Heart left ventricle (tissue), 16 donors: ENCODE data around the gene ATP1A4. TPM values are rescaled to one million over a fixed set of nuclear protein-coding genes. Genes with fewer than 3 reads are reported as not detected.

Experiments used
- ATAC-seq, 4 donors: fragments of 200-7000 bp; cut with Tn5 transposase; one replicate each; pipeline ENCODE4 v1.9.1; 2020 to 2022; ENCODE audit warnings: moderate library complexity in 4 of 4, mild to moderate bottlenecking in 3 of 4, moderate number of reproducible peaks in 1 of 4
- DNase-seq, 5 donors: peaks; one replicate each; pipeline ENCODE4 v3.0.0-alpha.2; 2020
- H3K27ac ChIP-seq, 12 donors: fragments of 200-600 bp; sonication (generic) in 4 of 12; one replicate each; pipeline versions ENCODE4 v1.5.0 to v1.8.0; 2016 to 2022; ENCODE audit warnings: mild to moderate bottlenecking in 2 of 12
- H3K27me3 ChIP-seq, 9 donors: fragments of 200-600 bp; sonication (generic) in 2 of 9; one replicate each; pipeline versions ENCODE4 v1.5.1 to v1.8.0; 2016 to 2022; ENCODE audit warnings: mild to moderate bottlenecking in 3 of 9
- H3K36me3 ChIP-seq, 9 donors: fragments of 200-600 bp; sonication (generic) in 2 of 9; one replicate each; pipeline versions ENCODE4 v1.5.0 to v1.8.0; 2018 to 2022; ENCODE audit warnings: mild to moderate bottlenecking in 2 of 9
- H3K4me1 ChIP-seq, 12 donors: fragments of 200-600 bp; sonication (generic) in 4 of 12; one replicate each; pipeline versions ENCODE4 v1.5.0 to v1.8.0; 2016 to 2022; ENCODE audit warnings: mild to moderate bottlenecking in 3 of 12
- H3K4me3 ChIP-seq, 12 donors: fragments of 200-600 bp; sonication (generic) in 4 of 12; one replicate each; pipeline versions ENCODE4 v1.5.0 to v1.8.0; 2017 to 2022; ENCODE audit warnings: mild to moderate bottlenecking in 9 of 12, moderate library complexity in 4 of 12
- H3K9me3 ChIP-seq, 12 donors: fragments of 200-600 bp; sonication (generic) in 4 of 12; one replicate each; pipeline versions ENCODE4 v1.5.0 to v1.8.0; 2016 to 2022; ENCODE audit warnings: mild to moderate bottlenecking in 1 of 12
- POLR2A ChIP-seq, 2 donors: fragments of 450-650 bp; IDR thresholded peaks; one replicate each; pipeline ENCODE4 v1.6.1; 2017; ENCODE audit warnings: antibody characterized with exemption in 2 of 2, mild to moderate bottlenecking in 2 of 2, moderate library complexity in 2 of 2
- WGBS, 4 donors: extraction: QIAGEN DNeasy Blood & Tissue Kit in 2 of 4; methylation state at CpG; one replicate each; pipeline versions ENCODE4 v1.1.5 to v1.1.7; 2013 to 2018; 5-methylcytosine and 5-hydroxymethylcytosine counted together
- intact Hi-C, 10 donors: fragments of 100-400 bp; cut with DNase I; formaldehyde crosslinking; loops; one replicate each; pipeline versions ENCODE4 v1.11.1 to v1.14.2; 2022
- polyA plus RNA-seq, 2 donors: library from polyadenylated mRNA; stranded (reverse); fragments of 200-250 nt; gene quantifications; one replicate each; pipeline ENCODE4 v1.2.3, GENCODE V29; 2013
- total RNA-seq, 9 donors: library from RNA; depleted of rRNA in 2 of 9; stranded (reverse); fragments of >200 nt in 2 of 9; fragmentation: NEBNext Ultra II Directional in 3 of 9; extraction: Animal tissue kit (Norgen Biotek cat#: 25700) in 3 of 9; gene quantifications; one replicate each; pipeline versions ENCODE4 v1.1.0 to v1.2.4, GENCODE V29; 2016 to 2023
- TF ChIP-seq, protein P1 (sequence below), 12 donors: fragments of 200-600 bp; sonication (generic) in 4 of 12; IDR thresholded peaks; one replicate each; pipeline versions ENCODE4 v1.5.0 to v1.8.0; 2018 to 2022; ENCODE audit warnings: antibody characterized with exemption in 12 of 12, mild to moderate bottlenecking in 5 of 12
- donor health status: ischemic (EF 13 %, LVEDD 7.1; RV severe dilation, severe dysfunction).
- donor health status: healthy with polysubstance abuse.
- donor health status: DM: no; HTN: yes; CAD: no.
- donor health status: DM: no; HTN: no; CAD: no.
- donor health status: ischemic (EF 25% LVEDD 6.9; RV normal size, moderate dysfunction).
- donor health status: ischemic (EF 25% LVEDD 5.7; RV mildly dilated, moderate dysfunction).
- donor health status: healthy.
- donor health status: DM: yes; HTN: yes; CAD: no.
- donor health status: ischemic (EF 35%, LVEDD 5.7; RV mildly dilated, moderate dysfunction).
- donor health status: nonischemic (EF 11% LVEDD 7.7; RV severe dilation, severe dysfunction).
- donor health status: DM: yes; HTN: yes; CAD: no.
- donor health status: PGD.
- donor health status: ischemic (EF 29% LVEDD 5.4; RV normal size, mild dysfunction).
- donor health status: nonischemic (EF 23%, LVEDD 6.1; RV moderate dilation, normal function).

ATP1A4 gene
- total and polyA plus RNA-seq, 11 donors = 0.09 to 1.3 (median 0.25) TPM; not detected in 6

DNA sequence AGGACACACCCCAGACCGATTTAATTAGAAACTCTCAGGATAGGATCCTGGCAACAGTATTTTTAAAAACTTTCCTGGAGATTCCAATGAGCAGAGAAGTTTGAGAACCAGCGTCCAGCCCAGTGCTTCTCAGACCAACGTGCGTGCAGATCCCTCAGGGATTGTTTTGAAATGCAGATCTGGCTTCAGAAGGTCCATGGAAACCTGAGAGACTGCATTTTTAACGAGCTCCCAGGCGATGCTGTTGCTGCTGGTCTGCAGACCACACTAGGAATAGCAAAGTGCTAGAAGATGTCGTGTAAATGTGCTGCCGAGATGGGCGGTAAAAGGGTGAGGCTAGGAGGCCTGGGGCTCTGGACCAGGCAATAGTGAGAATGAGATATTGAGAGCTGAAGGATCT is 20.6 kb downstream of the ATP1A4 start:
- TF ChIP-seq, protein P1, sequence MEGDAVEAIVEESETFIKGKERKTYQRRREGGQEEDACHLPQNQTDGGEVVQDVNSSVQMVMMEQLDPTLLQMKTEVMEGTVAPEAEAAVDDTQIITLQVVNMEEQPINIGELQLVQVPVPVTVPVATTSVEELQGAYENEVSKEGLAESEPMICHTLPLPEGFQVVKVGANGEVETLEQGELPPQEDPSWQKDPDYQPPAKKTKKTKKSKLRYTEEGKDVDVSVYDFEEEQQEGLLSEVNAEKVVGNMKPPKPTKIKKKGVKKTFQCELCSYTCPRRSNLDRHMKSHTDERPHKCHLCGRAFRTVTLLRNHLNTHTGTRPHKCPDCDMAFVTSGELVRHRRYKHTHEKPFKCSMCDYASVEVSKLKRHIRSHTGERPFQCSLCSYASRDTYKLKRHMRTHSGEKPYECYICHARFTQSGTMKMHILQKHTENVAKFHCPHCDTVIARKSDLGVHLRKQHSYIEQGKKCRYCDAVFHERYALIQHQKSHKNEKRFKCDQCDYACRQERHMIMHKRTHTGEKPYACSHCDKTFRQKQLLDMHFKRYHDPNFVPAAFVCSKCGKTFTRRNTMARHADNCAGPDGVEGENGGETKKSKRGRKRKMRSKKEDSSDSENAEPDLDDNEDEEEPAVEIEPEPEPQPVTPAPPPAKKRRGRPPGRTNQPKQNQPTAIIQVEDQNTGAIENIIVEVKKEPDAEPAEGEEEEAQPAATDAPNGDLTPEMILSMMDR (IDR thresholded peaks at IDR 0.05) = no peak
- TF ChIP-seq POLR2A (IDR thresholded peaks at IDR 0.05) = no peak
- H3K4me3 ChIP-seq = no peak overlapping the region
- ATAC-seq (no peak), DNase-seq (no peak)
- H3K36me3 ChIP-seq = no peaks in the 10 kb centered on the region
- no peaks in the 10 kb centered on the region for H3K9me3 ChIP-seq
- intact Hi-C loops = loop anchor here in 1 of 10 donors (10.0 kb wide), 1 partner anchor 57 kb away; the partner anchor contains the start of gene ATP1A2
- peaks cover 0 to 4% (median 0%) of the 10 kb centered on the region in 9 donors for H3K27me3 ChIP-seq
- 64 to 71% (median 66%) methylated on average over 9 of the region's 9 CpGs for WGBS, 4 donors
- H3K27ac ChIP-seq = no peak overlapping the region
- H3K4me1 ChIP-seq = no peaks in the 10 kb centered on the region

DNA sequence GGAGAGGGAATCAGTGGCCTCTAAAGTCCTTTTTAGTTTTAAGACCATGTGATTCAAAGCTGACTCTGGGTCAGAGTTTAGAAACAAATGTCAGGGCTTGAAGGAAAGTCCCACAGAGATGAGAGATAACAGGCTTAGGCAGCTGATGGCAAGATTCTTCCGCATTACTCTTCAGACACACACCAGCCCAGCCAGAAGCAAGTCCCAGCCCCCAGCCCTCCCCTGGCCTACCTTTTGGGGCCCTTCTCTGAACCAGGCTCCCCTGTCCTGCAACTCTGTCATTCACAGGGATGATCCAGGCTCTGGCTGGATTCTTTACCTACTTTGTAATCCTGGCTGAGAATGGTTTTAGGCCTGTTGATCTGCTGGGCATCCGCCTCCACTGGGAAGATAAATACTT is 25.8 kb downstream of the ATP1A4 start:
- intact Hi-C loops = loop anchor here in 1 of 10 donors (10.0 kb wide), 1 partner anchor 62 kb away; the partner anchor contains the start of gene ATP1A2
- Histone ChIP-seq H3K4me1 (no peaks in the 10 kb centered on the region), H3K36me3 (no peaks in the 10 kb centered on the region), H3K9me3 (no peaks in the 10 kb centered on the region), H3K27me3 (peaks cover 0 to 2% (median 0%) of the 10 kb centered on the region in 9 donors), H3K27ac (no peak overlapping the region), H3K4me3 (no peak overlapping the region)
- TF ChIP-seq, protein P1 (IDR thresholded peaks at IDR 0.05) = no peak
- TF ChIP-seq POLR2A (IDR thresholded peaks at IDR 0.05) = no peak
- 79 to 97% (median 91%) methylated on average over 2 of the region's 2 CpGs for WGBS, 4 donors
- ATAC-seq (no peak), DNase-seq (no peak)

DNA sequence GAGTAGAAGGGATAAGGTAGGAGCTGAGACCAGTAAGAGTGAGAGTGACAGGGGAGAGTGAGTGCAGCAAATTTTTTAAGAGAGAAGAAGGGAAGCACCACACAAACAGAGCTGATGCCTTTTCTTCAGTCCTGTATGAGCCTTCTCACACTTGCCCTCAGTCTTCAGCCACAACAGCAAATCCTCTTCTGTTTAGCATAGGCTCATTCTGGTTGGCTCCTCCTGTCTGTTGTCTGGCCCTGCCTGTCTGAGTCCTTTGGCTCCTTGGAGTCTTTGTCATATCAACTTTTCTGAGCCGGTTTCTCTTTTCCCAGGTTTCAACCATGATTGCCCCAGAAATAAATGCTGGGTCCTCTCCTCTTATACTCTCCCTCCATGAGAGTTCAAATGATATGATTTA is 26.3 kb downstream of the ATP1A4 start:
- H3K27ac ChIP-seq = no peak overlapping the region
- no peak for ATAC-seq

DNA sequence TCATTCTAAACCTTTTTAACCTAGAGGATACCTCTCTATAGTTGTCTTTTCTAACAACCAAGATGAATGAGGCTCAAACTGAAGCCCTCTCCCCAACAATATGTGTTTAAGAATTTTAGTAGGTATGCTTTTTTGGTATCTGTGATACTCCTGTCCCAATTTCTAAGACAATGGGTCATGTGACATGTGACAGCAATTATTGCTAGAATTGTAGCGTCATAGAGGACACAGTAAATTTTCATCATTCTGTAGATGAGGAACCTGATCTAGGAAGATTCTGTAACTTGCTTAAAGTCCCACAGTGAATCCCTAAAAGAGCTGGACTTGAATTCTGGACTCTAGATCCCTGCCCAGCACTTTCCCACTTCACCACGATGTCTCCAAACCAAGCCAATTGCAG is 27.3 kb downstream of the ATP1A4 start:
- WGBS, 4 donors = 88 to 97% (median 96%) methylated on average over 2 of the region's 2 CpGs
- intact Hi-C loops = loop anchor here in 1 of 10 donors (10.0 kb wide), 1 partner anchor 64 kb away; the partner anchor contains the start of gene ATP1A2
- Histone ChIP-seq H3K27ac (no peak overlapping the region), H3K9me3 (no peaks in the 10 kb centered on the region), H3K36me3 (no peaks in the 10 kb centered on the region), H3K4me3 (no peak overlapping the region), H3K4me1 (no peaks in the 10 kb centered on the region), H3K27me3 (peaks cover 0 to 2% (median 0%) of the 10 kb centered on the region in 9 donors)
- TF ChIP-seq, protein P1 (IDR thresholded peaks at IDR 0.05) = no peak
- TF ChIP-seq POLR2A (IDR thresholded peaks at IDR 0.05) = no peak
- DNase-seq = no peak
- no peak for ATAC-seq

More for the DNA sequence above, 26.3 kb downstream of the ATP1A4 start:
- WGBS, 4 donors = 80 to 90% (median 86%) methylated on average over 1 of the region's 1 CpG
- TF ChIP-seq POLR2A (IDR thresholded peaks at IDR 0.05) = no peak
- TF ChIP-seq, protein P1 (IDR thresholded peaks at IDR 0.05) = no peak
- intact Hi-C loops = loop anchor here in 1 of 10 donors (10.0 kb wide), 1 partner anchor 63 kb away; the partner anchor contains the start of gene ATP1A2
- Histone ChIP-seq H3K9me3 (no peaks in the 10 kb centered on the region), H3K36me3 (no peaks in the 10 kb centered on the region), H3K4me1 (no peaks in the 10 kb centered on the region), H3K27me3 (peaks cover 0 to 2% (median 0%) of the 10 kb centered on the region in 9 donors), H3K4me3 (no peak overlapping the region)
- DNase-seq = no peak
